ENCODE results near the gene TMEM19.

Gene TMEM19

DNA sequence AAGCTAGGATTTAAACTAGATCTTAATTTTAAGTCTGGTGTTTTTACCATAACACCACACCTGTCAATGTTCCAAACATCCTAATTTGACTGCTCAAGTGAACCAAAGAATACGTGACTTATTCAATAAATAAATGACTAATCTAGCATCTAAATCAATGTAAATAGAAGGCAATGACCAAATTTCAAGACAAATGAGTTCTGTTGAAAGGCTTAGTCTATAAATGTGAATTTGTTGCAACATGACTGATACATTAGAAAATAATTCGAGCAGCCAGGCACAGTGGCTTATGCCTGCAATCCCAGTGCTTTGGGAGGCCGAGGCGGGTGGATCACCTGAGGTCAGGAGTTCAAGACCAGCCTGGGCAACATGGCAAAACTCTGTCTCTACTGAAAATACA is 37.3 kb upstream of the TMEM19 start:
- Histone ChIP-seq H3K36me3 (ENCODE audit: control insufficient read depth, low read length) (peaks cover 92% of the 10 kb centered on the region), H3K4me2 (ENCODE audit: low read length) (no peak overlapping the region), H3K27me3 (ENCODE audit: control insufficient read depth, low read length) (no peaks in the 10 kb centered on the region), H3K9me3 (ENCODE audit: control insufficient read depth, insufficient read depth, low read length) (peaks cover 5% of the 10 kb centered on the region; the same call in 1 of the 2 replicates), H3K9me2 (replicated peaks; ENCODE audit: control insufficient read depth, low read length) (no peaks in the 10 kb centered on the region), H3K27ac (ENCODE audit: low read depth, low read length) (no peak overlapping the region), H3F3A (ENCODE audit: control insufficient read depth, insufficient read depth) (no peaks in the 10 kb centered on the region), H4K20me1 (ENCODE audit: control insufficient read depth, insufficient read depth, low read depth, low read length) (no peaks in the 10 kb centered on the region), H3K4me3 (ENCODE audit: low read length) (no peak overlapping the region), H3K79me2 (ENCODE audit: control insufficient read depth, low read length) (peaks cover 69% of the 10 kb centered on the region), H3K4me1 (ENCODE audit: control insufficient read depth, low read length) (no peaks in the 10 kb centered on the region)
- no peak for TF ChIP-seq EZH2phosphoT487 (IDR thresholded peaks at IDR 0.05; ENCODE audit: borderline replicate concordance, low read length)

GRCh38 chr12:71649401-71649800 is 36.5 kb upstream of the TMEM19 start:
- TF ChIP-seq EZH2phosphoT487 (IDR thresholded peaks at IDR 0.05; ENCODE audit: borderline replicate concordance, low read length) (no peak), CTCF (IDR thresholded peaks at IDR 0.05; ENCODE audit: low read depth, low read length, poor library complexity, severe bottlenecking) (no peak)
- Histone ChIP-seq H3K36me3 (ENCODE audit: control insufficient read depth, low read length) (peaks cover 92% of the 10 kb centered on the region), H3K27ac (ENCODE audit: low read depth, low read length) (no peak overlapping the region), H3K79me2 (ENCODE audit: control insufficient read depth, low read length) (peaks cover 78% of the 10 kb centered on the region), H4K20me1 (ENCODE audit: control insufficient read depth, insufficient read depth, low read depth, low read length) (no peaks in the 10 kb centered on the region), H3K9me2 (replicated peaks; ENCODE audit: control insufficient read depth, low read length) (no peaks in the 10 kb centered on the region), H3K4me3 (ENCODE audit: low read length) (no peak overlapping the region), H3K27me3 (ENCODE audit: control insufficient read depth, low read length) (no peaks in the 10 kb centered on the region), H3F3A (ENCODE audit: control insufficient read depth, insufficient read depth) (no peaks in the 10 kb centered on the region), H3K9me3 (ENCODE audit: control insufficient read depth, insufficient read depth, low read length) (peaks cover 9% of the 10 kb centered on the region; the same call in 1 of the 2 replicates), H3K4me1 (ENCODE audit: control insufficient read depth, low read length) (no peaks in the 10 kb centered on the region), H3K4me2 (ENCODE audit: low read length) (no peak overlapping the region)

- H3K79me2 ChIP-seq (ENCODE audit: control insufficient read depth, low read length), result peaks cover 95% of the 10 kb centered on the region
- peaks cover 92% of the 10 kb centered on the region for H3K36me3 ChIP-seq (ENCODE audit: control insufficient read depth, low read length)
- H4K20me1 ChIP-seq (ENCODE audit: control insufficient read depth, insufficient read depth, low read depth, low read length), result no peaks in the 10 kb centered on the region
These were observed 33.2 kb upstream of the TMEM19 start for GRCh38 chr12:71652656-71653055.

More at GRCh38 chr12:71652656-71653055, 33.2 kb upstream of the TMEM19 start:
- Histone ChIP-seq H3K27me3 (ENCODE audit: control insufficient read depth, low read length) (no peaks in the 10 kb centered on the region), H3K4me3 (ENCODE audit: low read length) (no peak overlapping the region), H3K9me3 (ENCODE audit: control insufficient read depth, insufficient read depth, low read length) (peaks cover 14% of the 10 kb centered on the region; the same call in 1 of the 2 replicates), H3F3A (ENCODE audit: control insufficient read depth, insufficient read depth) (no peaks in the 10 kb centered on the region), H3K27ac (ENCODE audit: low read depth, low read length) (no peak overlapping the region), H3K9me2 (replicated peaks; ENCODE audit: control insufficient read depth, low read length) (no peaks in the 10 kb centered on the region), H3K4me1 (ENCODE audit: control insufficient read depth, low read length) (peaks cover 7% of the 10 kb centered on the region), H3K4me2 (ENCODE audit: low read length) (no peak overlapping the region)
- TF ChIP-seq EZH2phosphoT487 (IDR thresholded peaks at IDR 0.05; ENCODE audit: borderline replicate concordance, low read length) (no peak), CTCF (IDR thresholded peaks at IDR 0.05; ENCODE audit: low read depth, low read length, poor library complexity, severe bottlenecking) (no peak)
